K562 treated with DMSO at 1 percent for 48 hours (cell line): ENCODE measurements around the gene ZNF181. TPM values are rescaled to one million over a fixed set of nuclear protein-coding genes. Genes with fewer than 3 reads are reported as not detected.

Experiments used
- total RNA-seq: library from RNA; unstranded; fragments of 300-600 nt; gene quantifications from 2 replicates; pipeline ENCODE4 v1.2.3, GENCODE V29; 2022; ENCODE audit warnings: low replicate concordance; ENCODE audit errors: extremely low read depth

The ZNF181 gene
- not detected in 2 replicates for total RNA-seq

GRCh38 chr19:34733746-34734536, at the start of gene ZNF181:
Gene ZNF181 (plus strand): TSS chr19:34734243. CDS start chr19:34735038, 795 bp downstream.

GRCh38 chr19:34772697-34773554, 38.9 kb downstream of the ZNF181 start, which contains the start of gene ZNF599:
Gene ZNF599 (minus strand): TSS chr19:34773215. CDS start chr19:34772841, 374 bp downstream.

Other genes with a start within 250 kb of the ZNF181 start
- not detected in 2 replicates for gene SCGB2B2, start 57.1 kb upstream of the ZNF181 start, total RNA-seq
- gene ZNF302, start 56.6 kb upstream of the ZNF181 start, total RNA-seq = not detected in 2 replicates
- gene ZNF599, start 39.0 kb downstream of the ZNF181 start, total RNA-seq = not detected in 2 replicates
- not detected in 2 replicates for gene ZNF30, start 192.7 kb downstream of the ZNF181 start, total RNA-seq
- gene ZNF792, start 230.0 kb downstream of the ZNF181 start, total RNA-seq = not detected in 2 replicates